Activated naive CD8-positive, alpha-beta T cell treated with anti-CD3 and anti-CD28 coated beads, Interleukin-2, amount 10 ng/mL, durations not matched to agents 7 days and 5 days (primary cell): Measurements from ENCODE around the gene DIP2B. TPM values are rescaled to one million over a fixed set of nuclear protein-coding genes. Genes with fewer than 3 reads are reported as not detected.

ENCODE experiments used
- ATAC-seq: fragments of 150-1000 bp; cut with Tn5 transposase; one replicate; pipeline ENCODE4 v1.10.0; 2021; ENCODE audit warnings: low read depth, moderate library complexity
- POLR2A ChIA-PET: fragments of 350-600 bp; sonication (Branson Sonifier 250); formaldehyde crosslinking; loops from one replicate; lab custom pipeline; 2021; ENCODE audit warnings: antibody characterized with exemption; lab: Charles Lee
- DNase-seq: peaks from one replicate; pipeline ENCODE4 v3.0.0; 2021
- H3K27ac Mint-ChIP-seq: one replicate; pipeline ENCODE4 v1.8.0; 2022; ENCODE audit warnings: mild to moderate bottlenecking, mixed read lengths
- H3K27me3 Mint-ChIP-seq: one replicate; pipeline ENCODE4 v1.8.0; 2022; ENCODE audit warnings: mild to moderate bottlenecking, moderate library complexity, mixed read lengths
- H3K36me3 Mint-ChIP-seq: one replicate; pipeline ENCODE4 v1.8.0; 2021; ENCODE audit warnings: mild to moderate bottlenecking, mixed read lengths
- H3K4me1 Mint-ChIP-seq: one replicate; pipeline ENCODE4 v1.8.0; 2021; ENCODE audit warnings: mixed read lengths
- H3K4me3 Mint-ChIP-seq: one replicate; pipeline ENCODE4 v1.8.0; 2022; ENCODE audit warnings: mild to moderate bottlenecking, moderate library complexity, mixed read lengths
- H3K9me3 Mint-ChIP-seq: one replicate; pipeline ENCODE4 v1.8.0; 2021; ENCODE audit warnings: mixed read lengths
- total RNA-seq, 2 experiments: library from RNA; stranded (reverse); gene quantifications; one replicate each; pipeline ENCODE4 v1.2.3, GENCODE V29; 2021

The DIP2B gene
- total RNA-seq, 2 experiments from 2014 or later, result 19.5 to 21.3 TPM

DNA sequence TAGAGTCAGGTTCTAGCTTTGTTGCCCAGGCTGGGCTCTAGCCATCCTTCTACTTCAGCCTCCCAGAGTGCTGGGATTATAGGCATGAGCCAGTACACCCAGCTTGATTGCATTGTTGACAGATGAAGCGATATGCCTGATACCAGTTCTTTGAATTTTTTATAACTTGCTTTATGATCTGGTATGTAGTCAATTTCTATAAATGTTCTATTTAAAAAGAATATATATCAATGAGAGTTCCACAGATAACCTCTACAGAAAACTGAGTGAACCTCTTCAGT lies 99.8 kb downstream of the DIP2B start:
- POLR2A ChIA-PET, result no interaction called here
- DNase-seq (no peak), ATAC-seq (no peak)
- Mint-ChIP-seq H3K9me3 (no peaks in the 10 kb centered on the region), H3K4me3 (no peak overlapping the region), H3K27ac (no peak overlapping the region), H3K36me3 (peaks cover 25% of the 10 kb centered on the region), H3K27me3 (no peaks in the 10 kb centered on the region), H3K4me1 (peaks cover 13% of the 10 kb centered on the region)

DNA sequence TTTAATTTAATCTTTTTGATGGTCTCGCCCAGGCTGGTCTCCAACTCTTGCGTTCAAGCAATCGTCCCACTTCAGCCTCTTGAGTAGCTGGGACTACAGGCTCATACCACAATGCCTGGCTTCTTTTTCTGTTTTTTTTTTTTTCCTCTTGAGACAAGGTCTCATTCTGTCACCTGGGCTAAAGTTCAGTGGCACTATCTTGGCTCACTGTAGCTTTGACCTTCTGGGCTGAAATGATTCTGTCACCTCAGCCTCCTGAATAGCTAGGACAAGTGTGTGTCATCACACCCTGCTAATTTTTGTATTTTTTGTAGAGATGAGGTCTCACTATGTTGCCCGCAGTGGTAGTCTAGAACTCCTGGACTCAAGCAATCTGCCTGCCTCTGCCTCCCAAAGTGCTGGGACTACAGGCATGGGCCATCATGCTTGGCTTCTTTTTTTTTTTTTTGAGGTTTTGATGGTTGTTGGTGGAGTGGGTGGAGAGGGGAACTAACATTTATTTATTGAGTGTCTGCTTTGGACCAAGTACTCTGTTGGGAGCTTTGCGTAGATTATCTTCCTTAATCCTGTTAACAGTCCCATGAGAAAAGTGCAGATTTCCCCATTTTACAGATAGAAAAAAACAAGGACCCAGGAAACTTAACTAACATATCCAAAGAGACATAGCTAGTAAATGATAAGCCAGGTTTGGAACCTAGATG lies 102.0 kb downstream of the DIP2B start:
- Mint-ChIP-seq H3K9me3 (no peaks in the 10 kb centered on the region), H3K4me3 (no peak overlapping the region), H3K27ac (no peak overlapping the region), H3K36me3 (peaks cover 14% of the 10 kb centered on the region), H3K4me1 (no peaks in the 10 kb centered on the region), H3K27me3 (no peaks in the 10 kb centered on the region)
- ATAC-seq (no peak), DNase-seq (no peak)
- POLR2A ChIA-PET, result no interaction called here

DNA sequence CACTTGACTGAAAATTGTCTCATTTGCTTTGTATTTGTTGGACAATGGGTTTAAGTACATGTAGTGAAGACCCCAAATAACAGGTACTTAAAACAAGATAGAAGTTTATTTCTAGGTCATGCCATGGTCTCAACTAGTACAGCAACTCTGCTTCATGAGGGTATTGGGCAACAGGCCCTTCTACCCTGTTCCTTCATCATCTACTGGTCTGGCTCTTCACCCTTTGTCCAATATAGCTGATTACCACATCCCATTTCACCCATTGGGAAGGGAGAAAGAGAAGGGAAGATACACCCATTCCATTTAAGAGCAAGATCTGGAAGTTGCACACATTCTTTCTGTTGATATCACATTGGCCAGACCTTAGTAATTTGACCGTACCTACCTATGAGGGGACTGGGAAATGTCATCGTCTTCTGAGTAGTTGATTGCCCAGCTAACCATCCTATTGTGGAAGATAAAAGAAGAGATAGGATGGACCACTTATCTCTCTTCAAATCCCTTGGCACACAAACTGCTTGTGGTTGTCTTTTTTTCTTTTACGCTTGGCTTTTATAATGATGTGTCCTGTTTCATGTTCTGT lies 104.6 kb downstream of the DIP2B start:
- Mint-ChIP-seq H3K4me3 (no peak overlapping the region), H3K36me3 (peaks cover 13% of the 10 kb centered on the region), H3K27me3 (no peaks in the 10 kb centered on the region), H3K27ac (no peak overlapping the region), H3K4me1 (no peaks in the 10 kb centered on the region), H3K9me3 (no peaks in the 10 kb centered on the region)
- POLR2A ChIA-PET, result no interaction called here
- DNase-seq, result no peak
- ATAC-seq, result no peak

DNA sequence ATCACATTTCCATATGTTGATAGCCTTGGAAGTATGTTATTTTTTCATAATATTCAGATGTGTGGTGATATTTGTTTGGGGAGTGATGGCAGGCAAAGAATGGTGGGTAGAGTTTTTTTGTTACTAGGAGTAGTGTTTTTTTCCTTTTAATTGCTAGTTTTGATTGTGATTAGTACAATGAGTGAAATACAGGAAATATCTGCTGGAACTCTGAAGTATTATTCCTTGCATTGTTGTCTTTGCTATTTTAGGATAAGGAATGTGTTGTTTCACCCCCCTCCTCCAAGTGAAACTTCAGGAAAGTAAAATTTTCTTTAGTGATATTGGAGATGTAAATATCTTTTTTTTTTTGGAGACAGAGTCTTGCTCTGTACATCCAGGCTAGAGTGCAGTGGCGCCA lies 105.4 kb downstream of the DIP2B start:
- POLR2A ChIA-PET, result no interaction called here
- Mint-ChIP-seq H3K36me3 (peaks cover 12% of the 10 kb centered on the region), H3K27me3 (no peaks in the 10 kb centered on the region), H3K4me1 (no peaks in the 10 kb centered on the region), H3K9me3 (no peaks in the 10 kb centered on the region), H3K27ac (no peak overlapping the region), H3K4me3 (no peak overlapping the region)
- DNase-seq, result no peak
- no peak for ATAC-seq

DNA sequence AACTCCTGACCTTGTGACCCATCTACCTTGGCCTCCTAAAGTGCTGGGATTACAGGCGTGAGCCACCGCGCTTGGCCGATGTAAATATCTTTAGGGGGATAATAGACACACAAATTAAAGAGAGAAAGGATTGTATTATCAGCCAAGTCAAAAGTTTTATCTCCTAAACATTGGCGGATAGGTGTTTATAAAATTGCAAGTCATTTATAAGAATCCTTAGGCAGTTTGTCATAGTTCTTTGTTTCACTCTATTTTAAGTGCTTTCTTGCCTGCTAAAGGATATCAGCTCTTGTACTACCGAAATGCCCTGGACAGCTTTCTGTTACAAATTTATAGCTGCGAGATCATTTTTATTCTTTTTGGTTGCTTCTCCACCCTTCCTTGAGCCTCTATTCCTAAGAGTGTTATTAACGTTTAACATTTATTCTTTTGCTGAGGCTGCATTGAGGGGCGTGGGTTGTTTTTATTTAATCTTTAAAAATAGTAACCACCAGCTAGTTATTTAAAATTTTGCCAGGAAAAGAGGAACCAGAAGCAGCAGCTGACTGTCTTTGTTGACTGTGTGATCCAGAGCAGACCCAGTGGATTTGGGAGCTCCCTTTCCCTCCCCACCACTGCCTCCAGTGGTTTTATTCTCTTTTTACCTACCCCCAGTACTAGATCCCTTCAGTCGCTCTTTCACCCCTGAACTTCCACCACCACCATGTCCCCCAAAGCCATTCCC lies 106.4 kb downstream of the DIP2B start:
- Mint-ChIP-seq H3K27me3 (no peaks in the 10 kb centered on the region), H3K36me3 (peaks cover 5% of the 10 kb centered on the region), H3K9me3 (no peaks in the 10 kb centered on the region), H3K4me3 (no peak overlapping the region), H3K27ac (no peak overlapping the region), H3K4me1 (no peaks in the 10 kb centered on the region)
- ATAC-seq (no peak), DNase-seq (no peak)
- POLR2A ChIA-PET, result interaction anchor here (0.8 kb wide), 1 partner anchor 106 kb away, joined by 4 read pairs; no protein-coding TSS in a partner anchor

DNA sequence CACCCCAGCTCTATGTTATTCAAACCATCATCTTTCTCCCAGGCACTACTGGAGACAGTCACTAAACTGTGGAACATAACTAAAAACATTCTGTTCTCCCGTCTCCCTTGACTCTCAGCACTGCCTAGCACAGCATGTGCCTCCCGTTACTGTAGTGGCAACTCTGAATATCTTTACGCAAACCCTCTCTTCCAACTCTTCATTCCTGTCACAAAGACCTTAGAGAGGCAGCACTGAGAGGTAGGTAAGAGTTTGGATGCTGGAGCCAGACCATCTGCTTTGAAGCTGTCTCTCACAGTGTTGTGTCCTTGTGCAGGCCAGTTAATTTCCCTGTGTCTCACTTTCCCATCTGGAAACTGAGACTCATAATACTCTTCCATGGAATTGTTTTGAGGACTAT lies 108.1 kb downstream of the DIP2B start:
- H3K27me3 Mint-ChIP-seq, result no peaks in the 10 kb centered on the region
- H3K4me1 Mint-ChIP-seq, result no peaks in the 10 kb centered on the region
- no peaks in the 10 kb centered on the region for H3K9me3 Mint-ChIP-seq
- ATAC-seq (no peak), DNase-seq (no peak)
- H3K4me3 Mint-ChIP-seq, result no peak overlapping the region
- POLR2A ChIA-PET, result no interaction called here
- peaks cover 3% of the 10 kb centered on the region for H3K36me3 Mint-ChIP-seq
- H3K27ac Mint-ChIP-seq, result no peak overlapping the region

DNA sequence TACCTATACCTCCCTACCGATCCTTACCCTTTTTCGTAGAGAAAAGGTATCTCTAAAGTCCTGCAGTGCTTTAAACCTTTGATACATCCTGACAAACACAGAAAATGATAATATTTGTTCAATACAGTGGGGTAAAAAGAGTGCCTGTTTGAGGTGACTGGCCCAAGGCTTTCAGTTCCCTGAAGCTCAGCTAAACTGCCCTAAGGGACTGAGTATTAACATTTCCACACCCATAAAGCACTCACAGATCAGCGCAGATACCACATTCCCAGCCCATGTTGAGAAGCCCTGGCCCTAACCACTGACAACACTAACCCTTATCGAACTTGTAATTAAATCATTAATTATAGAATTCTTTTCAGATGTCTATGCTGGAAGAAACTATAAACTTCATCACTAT lies 108.7 kb downstream of the DIP2B start:
- Mint-ChIP-seq H3K27ac (no peak overlapping the region), H3K9me3 (no peaks in the 10 kb centered on the region), H3K36me3 (peaks cover 3% of the 10 kb centered on the region), H3K27me3 (no peaks in the 10 kb centered on the region), H3K4me3 (no peak overlapping the region), H3K4me1 (no peaks in the 10 kb centered on the region)
- DNase-seq, result no peak
- no peak for ATAC-seq
- POLR2A ChIA-PET, result no interaction called here

DNA sequence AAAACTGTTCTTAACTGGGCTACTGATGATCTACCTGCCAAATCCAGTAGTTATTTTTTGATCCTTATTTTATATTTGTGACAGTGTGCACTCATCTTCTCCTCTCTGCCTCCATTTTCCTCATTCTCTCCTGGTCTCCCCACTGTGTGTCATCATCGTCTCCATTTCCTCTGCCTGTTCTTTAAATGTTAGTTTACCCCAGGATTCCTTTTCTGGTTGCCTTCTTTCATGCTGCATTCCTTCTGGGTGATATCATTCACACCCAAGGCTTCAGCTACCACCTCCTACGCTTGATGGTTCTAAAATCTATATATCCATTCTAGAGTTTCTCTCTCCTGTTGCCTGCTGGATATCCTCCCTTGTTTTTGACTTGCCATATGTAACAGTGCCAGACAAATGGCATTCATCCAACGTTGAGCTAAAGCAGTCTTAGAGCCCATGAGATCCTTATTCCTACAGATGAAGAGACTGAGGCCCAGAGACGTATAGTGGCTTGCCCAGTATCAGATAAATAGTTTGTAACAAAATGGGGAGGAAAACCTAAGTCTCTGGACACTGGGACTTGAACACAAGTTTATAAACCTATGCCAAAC lies 109.5 kb downstream of the DIP2B start:
- Mint-ChIP-seq H3K4me1 (peaks cover 4% of the 10 kb centered on the region), H3K4me3 (no peak overlapping the region), H3K36me3 (peaks cover 3% of the 10 kb centered on the region), H3K27me3 (no peaks in the 10 kb centered on the region), H3K27ac (no peak overlapping the region), H3K9me3 (no peaks in the 10 kb centered on the region)
- ATAC-seq (no peak), DNase-seq (no peak)
- POLR2A ChIA-PET, result no interaction called here

DNA sequence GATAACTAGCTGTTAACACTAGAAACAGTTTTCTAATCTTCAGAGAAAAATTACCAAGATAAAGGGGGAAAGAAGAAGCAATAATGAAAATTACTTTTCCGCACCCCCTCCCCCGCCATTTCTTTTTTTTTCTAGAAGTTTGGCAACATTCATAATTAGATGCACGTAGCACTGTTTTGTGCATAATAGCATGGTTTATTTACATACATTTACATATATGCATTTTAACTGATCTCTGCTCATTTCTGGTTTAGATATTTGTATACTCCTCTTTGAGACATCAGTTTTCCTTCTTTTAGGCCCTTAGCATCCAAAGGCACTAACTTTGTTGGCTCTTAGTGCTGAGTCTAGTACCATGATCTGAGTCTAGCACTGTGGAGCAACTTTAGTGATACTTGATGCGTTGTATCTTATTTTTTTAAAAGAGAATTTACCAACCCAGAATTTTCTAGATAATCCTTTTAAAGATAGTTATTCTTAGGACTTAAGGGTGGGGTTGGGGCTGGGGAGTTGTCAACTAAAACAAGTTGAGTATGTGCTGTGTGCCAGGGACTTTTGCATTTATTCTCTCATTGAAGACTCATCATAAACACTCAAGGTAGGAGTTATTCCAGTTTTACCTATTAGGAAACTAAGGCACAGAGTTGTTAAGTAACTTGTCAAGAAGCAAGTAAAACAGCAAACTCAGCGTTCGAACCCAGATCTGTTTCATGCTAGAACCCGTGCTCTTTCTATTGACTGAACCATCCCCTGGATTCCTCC lies 110.5 kb downstream of the DIP2B start:
- ATAC-seq (no peak), DNase-seq (no peak)
- POLR2A ChIA-PET, result no interaction called here
- no peaks in the 10 kb centered on the region for H3K9me3 Mint-ChIP-seq
- H3K27ac Mint-ChIP-seq, result no peak overlapping the region
- peaks cover 12% of the 10 kb centered on the region for H3K4me1 Mint-ChIP-seq
- H3K36me3 Mint-ChIP-seq, result peaks cover 1% of the 10 kb centered on the region
- H3K27me3 Mint-ChIP-seq, result no peaks in the 10 kb centered on the region
- no peak overlapping the region for H3K4me3 Mint-ChIP-seq

DNA sequence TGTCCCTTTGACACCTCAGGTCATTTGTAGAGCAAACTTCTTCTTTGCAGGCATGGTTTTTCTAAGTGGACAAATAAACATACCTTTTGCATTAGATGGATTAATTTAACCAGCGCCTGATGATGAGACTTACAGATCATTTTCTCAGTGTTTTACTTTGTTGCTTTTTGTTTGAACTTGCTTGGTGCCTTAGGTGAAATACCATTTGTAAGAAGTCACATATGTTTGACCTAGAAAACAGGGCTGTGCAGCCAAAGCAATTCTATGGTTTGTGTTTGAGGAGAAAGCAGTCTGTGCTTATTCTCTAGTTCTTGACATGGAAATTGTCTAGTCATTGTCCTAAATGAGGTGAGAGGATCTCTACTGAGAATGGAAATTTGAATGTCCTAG lies 111.1 kb downstream of the DIP2B start:
- no peak overlapping the region for H3K4me3 Mint-ChIP-seq
- no peak overlapping the region for H3K27ac Mint-ChIP-seq
- ATAC-seq (no peak), DNase-seq (no peak)
- H3K27me3 Mint-ChIP-seq, result no peaks in the 10 kb centered on the region
- no peaks in the 10 kb centered on the region for H3K9me3 Mint-ChIP-seq
- POLR2A ChIA-PET, result no interaction called here
- peaks cover 17% of the 10 kb centered on the region for H3K4me1 Mint-ChIP-seq
- peaks cover 1% of the 10 kb centered on the region for H3K36me3 Mint-ChIP-seq

DNA sequence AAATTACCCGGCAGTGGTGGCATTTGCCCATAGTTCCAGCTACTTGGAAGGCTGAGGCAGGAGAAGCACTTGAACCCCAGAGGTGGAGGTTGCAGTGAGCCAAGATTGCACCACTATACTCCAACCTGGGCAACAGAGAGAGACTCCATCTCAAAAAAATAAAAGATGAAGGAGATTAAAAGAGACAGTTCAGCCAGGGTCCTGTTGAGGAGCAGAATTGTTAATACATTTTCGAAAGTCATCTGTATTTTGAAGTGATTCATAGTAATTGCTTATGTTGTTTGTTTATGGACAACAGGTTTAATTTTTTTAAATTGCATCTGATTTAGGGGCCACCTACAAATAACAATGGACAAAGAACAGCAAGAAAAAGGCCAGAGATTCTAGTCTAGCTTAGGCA lies 112.9 kb downstream of the DIP2B start:
- ATAC-seq (no peak), DNase-seq (no peak)
- POLR2A ChIA-PET, result no interaction called here
- Mint-ChIP-seq H3K36me3 (peaks cover 1% of the 10 kb centered on the region), H3K9me3 (no peaks in the 10 kb centered on the region), H3K4me3 (no peak overlapping the region), H3K27me3 (no peaks in the 10 kb centered on the region), H3K4me1 (peaks cover 30% of the 10 kb centered on the region), H3K27ac (no peak overlapping the region)

DNA sequence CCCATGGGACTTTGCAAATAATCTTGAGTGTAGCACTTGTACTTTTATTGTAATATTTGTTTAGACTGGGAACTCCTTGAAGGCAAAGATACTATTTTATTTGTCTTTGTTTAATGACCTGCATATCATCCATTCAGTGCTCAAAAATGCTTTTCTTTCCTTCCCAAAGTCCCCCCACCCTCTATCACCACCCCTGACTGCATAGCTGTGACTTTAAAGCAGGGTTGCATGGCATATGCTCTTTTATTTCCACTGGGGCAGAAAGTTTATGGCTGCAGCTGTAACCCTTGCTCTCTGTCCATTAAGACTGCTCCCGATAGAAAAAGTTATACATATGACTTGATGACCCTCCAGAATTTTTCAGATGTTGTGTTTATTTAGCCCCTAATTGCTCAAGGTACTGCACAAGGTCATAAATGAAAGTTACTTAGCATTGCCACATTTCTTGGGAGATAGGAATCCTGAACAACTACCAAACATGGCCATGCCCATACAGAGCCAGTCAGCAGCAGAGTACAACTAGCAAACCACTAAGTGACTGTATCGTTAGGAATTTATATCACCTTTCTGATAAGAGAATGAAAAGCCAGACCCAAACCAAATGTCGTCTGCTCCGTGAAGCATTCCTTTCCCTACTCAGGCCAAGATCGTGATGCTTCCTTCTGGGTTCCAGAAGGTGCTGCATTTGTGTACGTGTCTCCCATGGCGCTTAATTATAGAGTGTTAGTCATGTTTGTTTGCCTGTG lies 114.3 kb downstream of the DIP2B start:
- Mint-ChIP-seq H3K27me3 (no peaks in the 10 kb centered on the region), H3K27ac (no peak overlapping the region), H3K36me3 (peaks cover 1% of the 10 kb centered on the region), H3K4me1 (peaks cover 31% of the 10 kb centered on the region), H3K4me3 (no peak overlapping the region), H3K9me3 (no peaks in the 10 kb centered on the region)
- DNase-seq (no peak), ATAC-seq (no peak)
- POLR2A ChIA-PET, result no interaction called here

DNA sequence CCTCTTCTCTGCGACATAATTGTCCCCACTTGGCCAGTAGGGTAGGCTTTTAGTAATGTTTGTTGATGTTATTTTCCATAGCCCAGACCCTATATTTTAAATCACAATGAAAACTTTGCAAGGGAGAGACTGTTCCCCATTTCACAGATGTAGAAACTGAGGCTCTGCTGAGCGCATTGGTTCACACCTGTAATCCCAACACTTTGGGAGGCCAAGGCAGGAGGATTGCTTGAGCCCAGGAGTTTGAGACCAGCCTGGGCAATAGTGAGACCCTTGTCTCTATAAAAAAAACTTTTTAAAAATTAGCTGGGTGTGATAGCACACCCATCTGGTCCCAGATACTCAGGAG lies 114.8 kb downstream of the DIP2B start:
- peaks cover 34% of the 10 kb centered on the region for H3K4me1 Mint-ChIP-seq
- no peak for ATAC-seq
- POLR2A ChIA-PET, result no interaction called here

More for the DNA sequence above, 114.8 kb downstream of the DIP2B start:
- Mint-ChIP-seq H3K4me3 (no peak overlapping the region), H3K36me3 (peaks cover 2% of the 10 kb centered on the region), H3K27ac (no peak overlapping the region), H3K27me3 (no peaks in the 10 kb centered on the region), H3K9me3 (no peaks in the 10 kb centered on the region)
- DNase-seq, result no peak
